ENCODE data around the gene DAGLA. TPM values are rescaled to one million over a fixed set of nuclear protein-coding genes. Genes with fewer than 3 reads are reported as not detected.
A peak's percentile ranks its signal among the peaks of the same experiment; 100 is the strongest.

DAGLA gene, protein sequence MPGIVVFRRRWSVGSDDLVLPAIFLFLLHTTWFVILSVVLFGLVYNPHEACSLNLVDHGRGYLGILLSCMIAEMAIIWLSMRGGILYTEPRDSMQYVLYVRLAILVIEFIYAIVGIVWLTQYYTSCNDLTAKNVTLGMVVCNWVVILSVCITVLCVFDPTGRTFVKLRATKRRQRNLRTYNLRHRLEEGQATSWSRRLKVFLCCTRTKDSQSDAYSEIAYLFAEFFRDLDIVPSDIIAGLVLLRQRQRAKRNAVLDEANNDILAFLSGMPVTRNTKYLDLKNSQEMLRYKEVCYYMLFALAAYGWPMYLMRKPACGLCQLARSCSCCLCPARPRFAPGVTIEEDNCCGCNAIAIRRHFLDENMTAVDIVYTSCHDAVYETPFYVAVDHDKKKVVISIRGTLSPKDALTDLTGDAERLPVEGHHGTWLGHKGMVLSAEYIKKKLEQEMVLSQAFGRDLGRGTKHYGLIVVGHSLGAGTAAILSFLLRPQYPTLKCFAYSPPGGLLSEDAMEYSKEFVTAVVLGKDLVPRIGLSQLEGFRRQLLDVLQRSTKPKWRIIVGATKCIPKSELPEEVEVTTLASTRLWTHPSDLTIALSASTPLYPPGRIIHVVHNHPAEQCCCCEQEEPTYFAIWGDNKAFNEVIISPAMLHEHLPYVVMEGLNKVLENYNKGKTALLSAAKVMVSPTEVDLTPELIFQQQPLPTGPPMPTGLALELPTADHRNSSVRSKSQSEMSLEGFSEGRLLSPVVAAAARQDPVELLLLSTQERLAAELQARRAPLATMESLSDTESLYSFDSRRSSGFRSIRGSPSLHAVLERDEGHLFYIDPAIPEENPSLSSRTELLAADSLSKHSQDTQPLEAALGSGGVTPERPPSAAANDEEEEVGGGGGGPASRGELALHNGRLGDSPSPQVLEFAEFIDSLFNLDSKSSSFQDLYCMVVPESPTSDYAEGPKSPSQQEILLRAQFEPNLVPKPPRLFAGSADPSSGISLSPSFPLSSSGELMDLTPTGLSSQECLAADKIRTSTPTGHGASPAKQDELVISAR
- total RNA-seq (2021) (10.9 and 11.0 TPM in 2 replicates), Bru-seq, nascent RNA (percentile 45 among the genes with signal in this experiment), BruChase-seq, experiment 1, labeled RNA remaining after a 2-hour chase (percentile 44 among the genes with signal in this experiment), BruChase-seq, experiment 2, labeled RNA remaining after a 6-hour chase (percentile 49 among the genes with signal in this experiment)
- long read RNA-seq, full-length matches to known transcripts, result 1 of 19 reads
- long read RNA-seq, partial matches to known transcripts, result 1 of 19 reads
- long read RNA-seq, other reads (novel, unspliced or antisense), result 17 of 19 reads

DNA sequence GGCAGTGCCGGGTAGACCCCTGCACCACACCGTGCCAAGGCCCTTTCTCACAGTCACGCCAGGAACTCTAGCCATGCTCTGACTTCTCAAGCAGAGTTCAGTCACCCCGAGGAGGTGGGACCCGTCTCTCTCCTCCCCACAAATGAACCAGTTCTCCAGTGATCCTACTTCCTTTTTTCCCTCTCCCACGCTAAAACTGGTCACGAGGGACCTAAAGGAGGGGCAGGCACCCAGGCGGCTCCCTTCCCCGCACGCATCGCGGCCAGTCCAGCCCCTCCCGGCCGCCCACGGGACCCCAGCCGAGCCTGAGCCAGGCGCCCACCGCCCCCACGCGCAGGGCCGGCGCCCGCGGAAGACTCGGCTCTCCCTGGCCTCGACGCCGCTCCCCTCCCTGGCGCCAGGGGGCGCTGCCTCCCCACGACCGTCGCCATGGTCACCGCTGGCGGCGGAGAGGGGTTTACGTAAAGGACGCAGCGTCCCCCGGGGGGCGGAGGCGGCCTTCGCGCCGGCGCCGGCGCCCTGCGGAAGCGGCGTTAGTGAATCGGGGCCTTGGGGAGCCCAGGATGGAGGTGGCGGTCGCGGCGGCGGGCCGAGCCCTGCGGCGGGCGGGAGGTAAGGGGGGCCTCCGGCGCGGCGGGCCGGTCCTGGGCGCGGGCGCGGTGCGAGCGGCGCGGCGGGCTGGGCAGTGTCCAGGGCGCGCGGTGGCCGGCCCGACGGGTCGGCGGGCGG is at the start of gene DAGLA:
TSS of gene DAGLA (plus strand) at position 499 of the 729 bp plus-strand sequence. CDS start 39,765 bp downstream, outside the sequence.
- TF ChIP-seq, protein P1, sequence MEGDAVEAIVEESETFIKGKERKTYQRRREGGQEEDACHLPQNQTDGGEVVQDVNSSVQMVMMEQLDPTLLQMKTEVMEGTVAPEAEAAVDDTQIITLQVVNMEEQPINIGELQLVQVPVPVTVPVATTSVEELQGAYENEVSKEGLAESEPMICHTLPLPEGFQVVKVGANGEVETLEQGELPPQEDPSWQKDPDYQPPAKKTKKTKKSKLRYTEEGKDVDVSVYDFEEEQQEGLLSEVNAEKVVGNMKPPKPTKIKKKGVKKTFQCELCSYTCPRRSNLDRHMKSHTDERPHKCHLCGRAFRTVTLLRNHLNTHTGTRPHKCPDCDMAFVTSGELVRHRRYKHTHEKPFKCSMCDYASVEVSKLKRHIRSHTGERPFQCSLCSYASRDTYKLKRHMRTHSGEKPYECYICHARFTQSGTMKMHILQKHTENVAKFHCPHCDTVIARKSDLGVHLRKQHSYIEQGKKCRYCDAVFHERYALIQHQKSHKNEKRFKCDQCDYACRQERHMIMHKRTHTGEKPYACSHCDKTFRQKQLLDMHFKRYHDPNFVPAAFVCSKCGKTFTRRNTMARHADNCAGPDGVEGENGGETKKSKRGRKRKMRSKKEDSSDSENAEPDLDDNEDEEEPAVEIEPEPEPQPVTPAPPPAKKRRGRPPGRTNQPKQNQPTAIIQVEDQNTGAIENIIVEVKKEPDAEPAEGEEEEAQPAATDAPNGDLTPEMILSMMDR (conservative IDR thresholded peaks at IDR 0.05; ENCODE audit: low read depth, low read length), result peak; percentile 89
- TF ChIP-seq EZH2 (IDR thresholded peaks at IDR 0.05; ENCODE audit: borderline replicate concordance, low read depth, low read length, poor library complexity, severe bottlenecking), result no peak
- Histone ChIP-seq H3K27me3 (replicated peaks; ENCODE audit: insufficient read depth, low read depth, low read length, poor library complexity) (peaks cover 22% of the 10 kb centered on the region), H3K36me3 (ENCODE audit: insufficient read depth, low read length, poor library complexity, severe bottlenecking) (no peaks in the 10 kb centered on the region), H3K4me1 (ENCODE audit: insufficient read depth, low read length, poor library complexity, severe bottlenecking) (peaks cover 15% of the 10 kb centered on the region), H3K4me3 (ENCODE audit: low read depth, low read length, poor library complexity, severe bottlenecking) (peak within 1 kb of the TSS; percentile 47), H3K9me3 (ENCODE audit: low read depth, low read length, poor library complexity, severe bottlenecking) (no peaks in the 10 kb centered on the region), H3K27ac (ENCODE audit: low read depth, low read length, poor library complexity, severe bottlenecking) (no peak within 1 kb of the TSS)
- CTCF ChIA-PET, result no interaction called here
- intact Hi-C loops (cut with micrococcal nuclease; ENCODE audit: unreplicated experiment), result loop anchor here (1.0 kb wide), 2 partner anchors 38 to 53 kb away; no protein-coding TSS in a partner anchor
- DNase-seq (ENCODE audit: low spot score), result peak; percentile 85
- POLR2A ChIA-PET (ENCODE audit: low non-redundant PET), result no interaction called here
- no TSS peak for BruUV-seq (replicated peaks)

DNA sequence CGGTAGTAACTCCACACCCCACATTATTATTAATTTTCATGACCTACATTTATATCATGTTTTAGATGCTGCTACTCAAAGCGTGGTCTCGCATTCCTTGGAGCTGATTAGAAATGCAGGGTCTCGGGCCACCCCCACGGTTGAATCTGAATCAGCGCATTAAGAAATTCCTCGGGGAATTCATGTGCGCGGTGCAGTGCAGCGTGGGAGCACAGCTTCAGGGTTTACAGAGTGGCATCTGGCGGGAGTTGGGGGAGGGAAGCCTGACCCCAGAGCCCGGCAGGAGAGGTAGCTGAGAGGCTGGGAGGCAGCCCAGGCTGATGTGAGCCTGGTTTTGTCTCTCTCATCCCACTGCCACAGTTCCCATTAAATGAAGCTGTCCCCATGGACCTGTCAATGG is 48.1 kb upstream of the DAGLA start:
- Histone ChIP-seq H3K4me1 (ENCODE audit: insufficient read depth, low read length, poor library complexity, severe bottlenecking) (peaks cover 8% of the 10 kb centered on the region), H3K4me3 (ENCODE audit: low read depth, low read length, poor library complexity, severe bottlenecking) (no peak overlapping the region), H3K9me3 (ENCODE audit: low read depth, low read length, poor library complexity, severe bottlenecking) (no peaks in the 10 kb centered on the region), H3K27me3 (replicated peaks; ENCODE audit: insufficient read depth, low read depth, low read length, poor library complexity) (no peaks in the 10 kb centered on the region), H3K36me3 (ENCODE audit: insufficient read depth, low read length, poor library complexity, severe bottlenecking) (no peaks in the 10 kb centered on the region), H3K27ac (ENCODE audit: low read depth, low read length, poor library complexity, severe bottlenecking) (no peak overlapping the region)
- TF ChIP-seq, protein P1 (conservative IDR thresholded peaks at IDR 0.05; ENCODE audit: low read depth, low read length), result no peak
- TF ChIP-seq EZH2 (IDR thresholded peaks at IDR 0.05; ENCODE audit: borderline replicate concordance, low read depth, low read length, poor library complexity, severe bottlenecking), result no peak
- CTCF ChIA-PET, result no interaction called here
- DNase-seq (ENCODE audit: low spot score), result no peak
- intact Hi-C loops (cut with micrococcal nuclease; ENCODE audit: unreplicated experiment), result no loop called here
- no TSS peak for BruUV-seq (replicated peaks)
- POLR2A ChIA-PET (ENCODE audit: low non-redundant PET), result no interaction called here
